A172 (cell line): ENCODE measurements around the gene RBBP5. TPM values are rescaled to one million over a fixed set of nuclear protein-coding genes. Genes with fewer than 3 reads are reported as not detected.

Experiments used
- DNase-seq: peaks from one replicate; pipeline ENCODE4 v3.0.0-alpha.2; 2015; ENCODE audit warnings: low spot score
- total RNA-seq: library from RNA; depleted of rRNA; stranded (reverse); fragments of >200 nt; shearing (Covaris generic); gene quantifications from 2 replicates; pipeline ENCODE4 v1.2.3, GENCODE V29; 2014

The RBBP5 gene
- total RNA-seq, 1 experiment from 2014 or later: 30.7 TPM

DNA sequence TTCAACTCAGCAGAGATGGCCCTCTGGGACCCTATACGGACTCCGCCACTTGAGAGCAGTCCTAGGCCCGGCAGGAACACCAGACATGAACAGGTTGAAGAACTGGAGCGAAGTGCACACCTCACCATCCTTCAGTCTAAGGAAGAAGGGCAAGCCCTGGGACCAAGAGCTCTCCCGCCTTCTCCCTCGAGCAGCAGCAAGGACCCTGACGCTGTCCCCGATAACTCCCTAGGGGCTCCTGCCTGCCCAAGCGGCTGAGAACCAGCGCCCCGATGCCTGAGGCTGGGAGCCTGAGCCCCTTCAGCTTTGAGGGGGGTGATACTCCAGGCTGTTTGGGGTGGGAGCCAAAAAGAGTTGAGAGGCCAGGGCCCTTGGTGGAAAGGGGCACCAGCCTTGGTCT, 47.7 kb downstream of the RBBP5 start:
- no peak for DNase-seq

DNA sequence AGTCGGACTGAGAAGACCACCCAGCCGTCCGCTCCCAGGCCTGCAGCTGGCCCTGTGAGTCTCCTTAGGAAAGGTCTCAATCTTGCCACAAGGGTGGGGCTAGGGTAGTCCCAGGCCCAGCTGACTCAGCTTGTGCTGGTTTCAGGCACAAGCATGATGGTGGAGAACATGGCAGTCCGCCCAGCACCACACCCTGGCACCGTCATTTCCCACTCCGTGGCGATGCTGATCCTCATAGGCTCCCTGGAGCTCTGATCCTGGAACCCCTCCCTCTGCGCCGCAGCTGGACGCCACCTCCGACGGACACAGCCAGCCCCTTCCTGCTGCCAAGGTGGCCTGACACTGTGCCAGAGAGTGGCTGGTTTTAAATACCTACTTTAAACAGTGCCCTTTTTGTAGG, 48.3 kb downstream of the RBBP5 start:
- DNase-seq: peak; percentile 66

DNA sequence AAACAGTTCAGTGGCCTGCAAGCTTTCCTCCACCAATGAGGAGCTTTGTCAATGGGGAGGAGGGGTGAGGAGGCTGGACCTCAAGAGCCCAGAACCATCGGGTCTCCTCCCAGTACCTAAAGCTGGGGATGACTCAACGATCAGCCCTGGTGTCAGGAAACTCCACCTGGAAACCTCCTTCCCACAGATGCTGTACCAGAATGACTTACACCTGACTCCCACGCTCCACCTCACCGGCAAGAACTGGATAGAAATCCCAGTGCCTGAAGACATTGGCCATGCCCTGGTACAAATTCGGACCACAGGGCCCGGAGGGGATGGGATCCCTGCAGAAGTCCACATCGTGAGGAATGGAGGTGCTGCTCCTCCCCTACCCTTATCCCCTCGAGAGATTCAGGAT, 48.9 kb downstream of the RBBP5 start:
- DNase-seq: no peak

DNA sequence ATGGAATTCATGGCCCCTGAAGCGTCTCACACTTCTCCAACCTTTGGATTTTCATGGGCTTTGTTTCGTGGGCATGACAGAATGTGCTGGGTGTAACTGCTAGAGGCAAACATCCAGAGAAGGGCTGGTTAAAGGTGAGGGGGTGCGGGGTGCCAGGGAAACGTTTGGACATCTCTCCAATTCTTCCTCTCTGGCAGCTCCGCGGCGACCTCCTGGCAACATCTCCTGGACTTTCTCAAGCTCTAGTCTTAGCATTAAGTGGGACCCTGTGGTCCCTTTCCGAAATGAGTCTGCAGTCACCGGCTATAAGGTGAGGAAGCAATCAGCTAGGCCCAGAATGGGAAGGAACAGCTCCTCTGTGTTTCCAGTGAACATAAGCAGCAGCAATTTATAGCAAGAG, 49.5 kb downstream of the RBBP5 start:
- no peak for DNase-seq

DNA sequence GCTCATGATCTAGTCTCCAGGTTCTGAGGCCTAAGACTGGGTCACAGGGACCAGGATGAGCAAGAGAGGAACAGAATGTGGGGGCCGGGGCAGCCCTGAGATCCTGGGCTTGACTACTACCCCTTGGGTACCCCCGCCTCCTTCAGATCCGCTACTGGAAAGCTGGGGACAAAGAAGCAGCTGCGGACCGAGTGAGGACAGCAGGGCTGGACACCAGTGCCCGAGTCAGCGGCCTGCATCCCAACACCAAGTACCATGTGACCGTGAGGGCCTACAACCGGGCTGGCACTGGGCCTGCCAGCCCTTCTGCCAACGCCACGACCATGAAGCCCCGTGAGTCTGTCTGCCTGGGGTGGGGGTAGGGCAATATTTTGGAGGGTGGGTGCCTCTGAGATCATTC, 50.0 kb downstream of the RBBP5 start:
- no peak for DNase-seq

DNA sequence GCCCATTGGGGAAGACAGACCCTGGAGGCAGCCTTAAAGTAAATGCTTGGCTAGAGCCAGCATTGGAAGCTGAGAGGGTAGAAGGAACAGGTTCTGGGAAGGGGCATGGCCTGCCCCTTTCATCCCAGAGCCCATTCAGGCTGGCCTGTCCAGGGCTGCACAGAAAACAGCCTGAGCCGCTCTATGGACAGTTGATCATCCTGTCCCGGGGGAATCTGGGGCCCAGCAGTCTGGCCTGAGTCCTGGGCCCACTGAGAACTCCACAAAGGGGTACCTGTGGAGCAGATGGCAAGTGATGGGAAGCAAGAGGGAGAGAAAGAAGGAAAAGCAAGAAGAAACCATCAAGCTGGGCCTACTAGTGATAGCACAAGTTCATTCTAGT, 50.8 kb downstream of the RBBP5 start:
- DNase-seq: no peak

DNA sequence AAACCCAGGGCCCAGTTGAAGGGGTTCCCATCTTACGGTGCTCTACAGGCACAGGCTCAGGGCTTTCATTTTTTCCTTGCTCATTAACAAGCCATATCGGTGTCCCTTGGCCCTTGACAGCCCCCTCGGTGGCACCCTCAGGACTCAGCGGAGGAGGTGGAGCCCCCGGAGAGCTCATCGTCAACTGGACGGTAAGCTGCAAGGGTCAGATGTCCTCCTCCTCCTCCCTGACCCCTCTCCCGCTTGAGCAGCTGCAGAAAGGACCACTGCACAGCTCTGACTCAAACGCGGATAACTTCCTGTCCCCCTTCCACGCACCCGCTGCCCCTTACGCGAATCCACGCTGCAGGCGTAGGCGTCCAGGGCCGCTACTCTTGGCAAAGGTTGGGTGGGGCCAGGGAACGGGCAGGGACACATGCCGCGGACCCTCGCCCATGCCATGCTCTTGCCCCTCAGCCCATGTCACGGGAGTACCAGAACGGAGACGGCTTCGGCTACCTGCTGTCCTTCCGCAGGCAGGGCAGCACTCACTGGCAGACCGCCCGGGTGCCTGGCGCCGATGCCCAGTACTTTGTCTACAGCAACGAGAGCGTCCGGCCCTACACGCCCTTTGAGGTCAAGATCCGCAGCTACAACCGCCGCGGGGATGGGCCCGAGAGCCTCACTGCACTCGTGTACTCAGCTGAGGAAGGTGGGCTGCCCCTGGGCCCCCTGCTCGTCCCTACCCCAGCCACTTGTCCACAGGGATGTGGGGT, 52.2 kb downstream of the RBBP5 start:
- no peak for DNase-seq

DNA sequence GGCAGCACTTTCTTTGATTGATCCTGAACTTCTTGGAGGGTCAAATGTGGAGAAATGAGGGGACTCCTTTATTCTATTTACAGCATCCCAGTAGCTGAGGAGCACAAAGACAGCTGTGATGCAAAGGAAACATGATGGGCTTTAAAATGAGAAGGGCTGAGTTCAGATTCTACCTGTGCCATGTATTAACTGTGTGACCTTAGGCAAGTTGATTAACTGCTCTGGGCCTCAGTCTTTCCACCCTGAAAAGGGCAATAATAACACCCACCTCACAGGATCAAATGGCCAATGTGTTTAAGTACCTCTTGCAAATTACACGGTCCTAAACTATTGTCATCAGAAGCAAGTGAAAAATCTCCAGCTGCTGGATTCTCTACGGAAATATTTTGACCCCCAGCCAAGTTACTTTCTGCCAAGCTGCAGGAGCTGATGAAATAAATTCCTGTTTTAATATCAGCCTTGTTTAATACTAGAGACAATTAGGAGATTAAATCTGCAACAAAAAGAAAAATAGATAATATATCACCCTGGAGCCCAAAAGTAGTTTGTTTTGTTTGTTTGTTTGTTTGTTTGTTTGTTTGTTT, 53.2 kb downstream of the RBBP5 start:
- no peak for DNase-seq

DNA sequence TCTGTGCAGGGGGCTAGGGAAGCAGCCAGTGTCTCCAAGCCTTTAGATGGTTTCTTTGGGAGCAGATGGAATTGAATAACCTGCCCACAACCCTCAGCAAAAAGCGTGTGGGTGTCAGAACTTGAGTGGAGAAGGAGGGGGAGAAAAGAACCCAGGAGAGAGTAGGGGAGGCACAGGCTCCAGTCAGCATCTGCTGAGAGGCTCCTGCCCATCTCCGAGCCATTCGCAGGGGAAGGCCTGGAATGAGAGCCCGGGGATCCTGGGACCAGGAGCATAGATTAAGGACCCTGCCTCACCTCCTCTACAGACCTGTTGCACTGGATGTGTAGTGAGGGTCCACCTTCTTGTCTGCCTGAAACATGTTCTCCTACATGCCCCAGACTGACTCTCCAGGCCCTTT, 53.8 kb downstream of the RBBP5 start:
- DNase-seq: no peak

DNA sequence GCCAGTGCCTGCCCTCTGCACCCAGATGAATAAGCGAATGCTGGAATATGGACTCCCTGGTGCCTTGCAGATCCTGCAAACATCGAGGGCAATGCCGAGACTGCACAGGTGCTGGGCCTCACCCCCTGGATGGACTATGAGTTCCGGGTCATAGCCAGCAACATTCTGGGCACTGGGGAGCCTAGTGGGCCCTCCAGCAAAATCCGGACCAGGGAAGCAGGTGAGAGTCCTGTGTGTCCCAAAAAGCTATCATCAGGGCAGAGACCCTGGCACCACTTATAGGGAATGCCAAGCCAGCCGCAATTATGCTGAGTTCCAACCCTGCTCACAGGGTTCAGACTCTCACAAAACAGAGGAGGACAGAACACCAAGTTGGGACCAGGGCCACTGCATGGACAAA, 54.7 kb downstream of the RBBP5 start:
- no peak for DNase-seq

DNA sequence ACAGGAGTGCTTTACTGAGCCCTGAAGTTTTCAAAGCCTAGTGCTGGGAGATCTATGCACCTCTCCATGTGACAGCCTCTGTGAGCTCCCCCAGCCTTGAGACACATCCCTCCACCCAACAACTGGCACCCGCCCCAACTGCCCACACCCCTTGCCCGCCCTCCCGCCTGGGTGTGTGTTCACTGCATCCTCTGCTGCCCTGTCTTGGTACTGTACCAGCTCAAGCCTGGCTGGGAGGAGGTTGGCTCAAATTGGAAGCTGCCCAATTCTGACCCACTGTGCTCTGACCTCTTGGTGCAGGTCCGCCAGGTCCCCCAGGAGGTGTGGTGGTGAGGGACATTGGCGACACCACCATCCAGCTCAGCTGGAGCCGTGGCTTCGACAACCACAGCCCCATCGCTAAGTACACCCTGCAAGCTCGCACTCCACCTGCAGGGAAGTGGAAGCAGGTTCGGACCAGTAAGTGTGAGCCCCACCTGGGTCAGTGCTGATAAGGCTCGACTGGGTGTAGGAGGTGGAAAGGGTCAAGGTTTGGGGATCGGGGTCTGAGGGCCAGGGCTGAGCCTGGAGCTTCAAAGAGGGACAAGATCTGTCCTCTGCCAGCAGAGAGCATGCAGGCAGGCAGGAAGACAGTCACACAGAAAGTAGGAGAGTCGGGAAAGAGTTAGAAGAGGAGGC, 55.5 kb downstream of the RBBP5 start:
- DNase-seq: peak; percentile 26

DNA sequence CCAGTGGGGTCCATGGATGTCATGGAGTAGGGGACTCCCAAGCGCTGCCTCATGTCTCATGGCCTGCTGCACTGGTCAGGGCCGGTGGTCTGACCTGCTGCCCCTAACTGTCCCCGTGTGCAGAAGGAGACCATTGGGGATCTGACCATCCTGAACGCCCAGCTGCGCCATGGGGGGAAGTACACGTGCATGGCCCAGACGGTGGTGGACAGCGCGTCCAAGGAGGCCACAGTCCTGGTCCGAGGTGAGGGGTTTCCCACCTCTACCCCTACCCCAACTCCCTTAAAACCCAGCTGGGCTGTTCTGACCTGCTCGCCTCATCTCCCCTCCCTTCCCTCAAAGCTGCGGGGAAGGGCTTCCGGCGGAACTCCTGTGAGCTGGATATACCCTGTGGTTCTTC, 56.1 kb downstream of the RBBP5 start:
- no peak for DNase-seq

DNA sequence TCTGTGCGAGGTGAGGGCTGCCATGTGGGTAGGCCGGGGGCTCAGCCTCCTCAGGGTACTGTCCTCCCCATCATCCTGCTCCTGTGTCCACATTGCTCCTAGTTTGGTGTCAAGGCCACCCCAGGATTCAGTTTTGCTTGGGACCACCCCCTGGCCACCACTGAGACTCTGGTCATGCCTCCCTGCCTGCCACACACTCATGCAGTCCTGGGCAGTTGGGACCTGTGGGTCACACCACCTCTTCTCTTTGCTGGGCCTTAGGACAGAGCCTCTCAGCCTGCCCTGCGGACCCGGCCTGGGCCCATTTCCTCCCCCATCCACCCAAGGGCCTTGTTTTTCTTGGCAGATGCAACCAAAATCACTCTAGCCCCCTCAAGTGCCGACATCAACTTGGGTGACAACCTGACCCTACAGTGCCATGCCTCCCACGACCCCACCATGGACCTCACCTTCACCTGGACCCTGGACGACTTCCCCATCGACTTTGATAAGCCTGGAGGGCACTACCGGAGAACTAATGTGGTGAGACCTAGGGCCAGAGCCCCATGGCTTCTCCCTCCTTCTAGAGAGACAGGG, 56.9 kb downstream of the RBBP5 start:
- no peak for DNase-seq

DNA sequence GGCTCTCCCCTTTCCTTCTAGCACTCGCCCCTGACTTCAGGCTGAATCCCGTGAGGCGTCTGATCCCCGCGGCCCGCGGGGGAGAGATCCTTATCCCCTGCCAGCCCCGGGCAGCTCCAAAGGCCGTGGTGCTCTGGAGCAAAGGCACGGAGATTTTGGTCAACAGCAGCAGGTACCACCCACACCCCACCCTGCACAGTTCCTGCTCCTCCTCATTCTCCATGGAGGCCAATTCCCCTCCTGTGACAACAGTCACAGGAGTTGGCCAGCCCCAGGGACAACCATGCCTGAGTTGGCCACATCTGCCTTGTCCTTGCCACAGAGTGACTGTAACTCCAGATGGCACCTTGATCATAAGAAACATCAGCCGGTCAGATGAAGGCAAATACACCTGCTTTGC, 57.5 kb downstream of the RBBP5 start:
- DNase-seq: no peak

DNA sequence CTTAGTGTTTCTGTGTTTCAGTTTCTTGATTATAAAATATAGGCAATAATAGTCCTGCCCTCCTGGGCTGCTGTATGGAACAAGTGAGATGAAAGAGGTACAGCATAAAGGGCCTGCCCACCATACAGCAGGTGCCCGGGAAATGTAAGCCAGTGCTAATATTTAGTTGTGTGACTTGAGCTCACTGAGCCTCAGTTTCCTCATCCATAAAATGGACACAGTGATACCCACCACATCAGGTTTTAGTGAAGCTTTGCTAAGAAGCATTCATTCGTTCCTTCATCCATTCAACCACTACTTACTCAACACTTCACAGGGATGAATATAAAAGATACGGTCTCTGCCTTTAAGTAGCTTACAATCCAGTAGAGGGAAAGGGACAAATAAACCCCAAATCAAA, 58.9 kb downstream of the RBBP5 start:
- DNase-seq: no peak

DNA sequence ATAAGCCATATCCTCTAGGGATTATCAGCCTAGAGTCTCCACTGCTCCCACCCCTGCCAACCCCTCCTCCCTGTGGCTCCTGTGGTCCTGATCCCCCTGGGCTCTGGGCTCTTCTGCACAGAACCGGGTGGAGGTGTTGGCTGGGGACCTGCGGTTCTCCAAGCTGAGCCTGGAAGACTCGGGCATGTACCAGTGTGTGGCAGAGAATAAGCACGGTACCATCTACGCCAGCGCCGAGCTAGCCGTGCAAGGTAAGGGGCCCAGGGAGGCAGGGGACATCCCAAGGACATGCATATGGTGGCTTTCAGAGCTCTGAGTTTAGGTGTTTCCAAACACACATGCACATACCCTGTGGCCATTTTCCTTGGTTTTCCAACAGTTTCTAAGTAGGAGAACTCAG, 59.5 kb downstream of the RBBP5 start:
- DNase-seq: no peak

DNA sequence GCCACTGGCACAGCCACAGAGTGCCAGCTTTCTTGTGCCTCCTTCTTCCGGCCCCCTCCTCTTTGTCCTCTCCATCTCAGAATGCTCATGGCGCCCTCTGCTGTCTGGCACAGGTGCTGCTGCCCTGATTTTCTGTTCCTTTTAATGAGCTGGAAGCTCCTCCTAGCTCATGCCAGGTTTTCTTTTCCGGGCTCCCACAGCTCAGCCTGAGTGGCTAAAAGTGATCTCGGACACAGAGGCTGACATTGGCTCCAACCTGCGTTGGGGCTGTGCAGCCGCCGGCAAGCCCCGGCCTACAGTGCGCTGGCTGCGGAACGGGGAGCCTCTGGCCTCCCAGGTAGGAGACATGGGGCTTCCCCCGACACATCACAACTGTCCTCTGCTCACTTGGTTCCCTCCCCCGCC, 60.1 kb downstream of the RBBP5 start:
- DNase-seq: peak; percentile 83

DNA sequence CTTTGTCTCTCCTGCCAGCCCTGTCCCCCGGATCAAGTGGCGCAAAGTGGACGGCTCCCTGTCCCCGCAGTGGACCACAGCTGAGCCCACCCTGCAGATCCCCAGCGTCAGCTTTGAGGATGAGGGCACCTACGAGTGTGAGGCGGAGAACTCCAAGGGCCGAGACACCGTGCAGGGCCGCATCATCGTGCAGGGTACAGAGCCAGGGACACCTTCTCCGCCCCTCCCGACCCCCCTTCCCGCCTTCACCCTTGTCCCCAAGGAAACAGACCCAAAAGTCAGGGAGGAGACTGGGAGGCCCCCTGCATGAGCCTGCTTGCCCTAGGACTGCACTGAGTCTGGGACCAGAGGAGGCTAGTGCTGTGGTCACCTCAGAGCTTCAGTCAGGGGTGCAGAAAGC, 60.6 kb downstream of the RBBP5 start:
- DNase-seq: no peak

DNA sequence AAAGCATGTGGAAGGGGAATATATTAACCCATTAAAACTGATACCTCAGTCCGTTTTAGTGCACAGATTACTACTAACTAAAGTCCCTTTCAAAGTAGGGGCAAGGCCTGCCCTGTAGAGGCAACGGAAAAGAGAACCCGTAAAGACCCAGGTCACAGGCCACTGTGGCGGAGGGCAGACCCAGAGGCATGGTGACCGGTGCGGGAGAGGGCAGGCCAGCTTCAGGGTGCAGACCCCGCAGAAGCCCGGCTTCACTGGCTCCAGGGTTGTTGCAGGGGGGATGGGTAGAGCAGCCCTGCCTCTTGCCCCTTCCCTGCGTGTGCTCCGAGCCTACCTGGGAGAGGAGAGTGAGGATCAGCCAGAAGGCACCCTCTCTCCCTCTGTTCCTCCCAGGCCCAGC, 61.0 kb downstream of the RBBP5 start:
- DNase-seq: no peak

DNA sequence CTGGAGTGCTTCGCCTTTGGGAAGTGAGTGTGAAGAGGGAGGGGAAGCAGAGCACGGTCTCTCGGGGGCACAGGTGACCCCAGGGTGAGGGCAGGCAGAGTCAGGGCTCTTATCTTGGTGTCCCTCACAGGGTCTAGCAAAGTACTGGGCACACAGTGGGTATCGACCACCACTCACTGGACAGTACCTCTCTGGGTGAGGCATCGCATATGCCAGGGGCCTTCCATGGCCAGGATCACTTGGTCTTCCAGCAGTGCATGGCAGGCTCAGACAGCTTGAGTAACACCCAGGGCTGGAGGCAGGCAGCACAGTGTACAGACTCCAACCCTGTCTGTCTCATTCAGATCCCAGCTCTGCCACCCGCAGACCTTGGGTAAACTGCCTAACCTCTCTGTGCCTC, 62.1 kb downstream of the RBBP5 start:
- no peak for DNase-seq

DNA sequence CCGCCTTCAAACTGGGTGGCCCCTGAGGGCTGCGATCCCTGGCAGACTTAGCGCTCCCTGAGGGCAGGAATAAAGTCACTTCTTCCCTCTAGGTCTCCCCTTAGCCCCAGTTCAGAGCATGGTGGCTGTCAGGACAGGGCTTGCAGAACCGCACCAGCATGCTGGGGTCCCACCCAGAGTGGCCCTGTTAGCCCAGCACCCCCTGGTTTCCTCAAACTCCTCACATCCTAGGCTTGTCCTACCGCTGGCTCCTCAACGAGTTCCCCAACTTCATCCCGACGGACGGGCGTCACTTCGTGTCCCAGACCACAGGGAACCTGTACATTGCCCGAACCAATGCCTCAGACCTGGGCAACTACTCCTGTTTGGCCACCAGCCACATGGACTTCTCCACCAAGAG, 62.9 kb downstream of the RBBP5 start:
- DNase-seq: no peak

DNA sequence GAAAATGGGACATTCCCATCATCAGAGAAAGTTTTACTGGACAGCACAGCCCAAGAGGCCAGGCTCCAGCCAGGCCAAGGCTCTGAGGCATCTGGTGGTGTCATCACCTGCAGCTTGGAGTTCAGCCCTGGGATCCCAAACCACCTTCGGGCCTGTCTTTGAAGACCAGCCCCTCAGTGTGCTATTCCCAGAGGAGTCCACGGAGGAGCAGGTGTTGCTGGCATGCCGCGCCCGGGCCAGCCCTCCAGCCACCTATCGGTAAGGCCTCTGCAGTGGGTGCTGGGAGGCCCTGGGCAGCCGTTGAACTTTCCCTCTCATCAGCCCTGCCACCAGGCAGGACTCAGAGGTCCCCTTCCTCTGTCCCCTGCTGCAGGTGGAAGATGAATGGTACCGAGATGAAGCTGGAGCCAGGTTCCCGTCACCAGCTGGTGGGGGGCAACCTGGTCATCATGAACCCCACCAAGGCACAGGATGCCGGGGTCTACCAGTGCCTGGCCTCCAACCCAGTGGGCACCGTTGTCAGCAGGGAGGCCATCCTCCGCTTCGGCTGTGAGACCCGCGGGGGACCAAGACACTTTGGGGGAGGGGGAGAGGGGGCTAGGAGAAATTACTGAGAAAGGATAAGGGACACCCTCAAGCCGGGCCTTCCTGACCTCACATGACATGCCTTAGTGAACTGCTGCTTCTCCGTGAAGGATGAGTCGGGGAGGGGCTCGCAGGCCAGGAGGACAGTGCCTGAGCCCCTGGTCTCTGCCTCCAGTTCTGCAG, 63.8 kb downstream of the RBBP5 start:
- no peak for DNase-seq
